Activated CD4-positive, alpha-beta T cell treated with anti-CD3 and anti-CD28 coated beads, Interleukin-2, amount 50 U/mL, for 16 hours (primary cell): ENCODE measurements around the gene STUM.
A peak's percentile ranks its signal among the peaks of the same experiment; 100 is the strongest.
"Not testable (repeated sequence)": the region's sequence is repeated elsewhere in the genome, so short reads cannot be mapped to it uniquely, and the experiment has no call there.

ENCODE experiments used
- DNase-seq: peaks from one replicate; pipeline ENCODE4 v3.0.0-alpha.2; 2020

Gene STUM

GRCh38 chr1:226606311-226607267, 58.0 kb downstream of the STUM start:
- no peak for DNase-seq

- no peak for DNase-seq
These were observed 58.7 kb downstream of the STUM start for GRCh38 chr1:226607268-226607660.

- DNase-seq, result no peak
These were observed 59.3 kb downstream of the STUM start for GRCh38 chr1:226607821-226608220.

GRCh38 chr1:226608699-226609505, 60.3 kb downstream of the STUM start:
- peak; percentile 65 for DNase-seq

- no peak for DNase-seq
These were observed 61.4 kb downstream of the STUM start for GRCh38 chr1:226609836-226610455.

GRCh38 chr1:226610671-226611070, 62.1 kb downstream of the STUM start:
- no peak for DNase-seq

GRCh38 chr1:226611301-226611700, 62.7 kb downstream of the STUM start:
- DNase-seq, result no peak

- not testable (repeated sequence) for DNase-seq
These were observed 63.4 kb downstream of the STUM start for GRCh38 chr1:226611980-226612379.

GRCh38 chr1:226615876-226616275, 67.3 kb downstream of the STUM start:
- DNase-seq, result no peak

- DNase-seq, result no peak
These were observed 68.1 kb downstream of the STUM start for GRCh38 chr1:226616636-226617035.

GRCh38 chr1:226617109-226617508, 68.5 kb downstream of the STUM start:
- DNase-seq, result no peak

- DNase-seq, result not testable (repeated sequence)
These were observed 69.2 kb downstream of the STUM start for GRCh38 chr1:226617719-226618118.

- no peak for DNase-seq
These were observed 69.8 kb downstream of the STUM start for GRCh38 chr1:226618380-226618779.

- DNase-seq, result no peak
These were observed 70.5 kb downstream of the STUM start for GRCh38 chr1:226619031-226619430.

- DNase-seq, result no peak
These were observed 73.4 kb downstream of the STUM start for GRCh38 chr1:226622012-226622411.

GRCh38 chr1:226624526-226624925, 76.0 kb downstream of the STUM start:
- no peak for DNase-seq

- no peak for DNase-seq
These were observed 76.8 kb downstream of the STUM start for GRCh38 chr1:226625326-226625725.

- DNase-seq, result no peak
These were observed 77.4 kb downstream of the STUM start for GRCh38 chr1:226625832-226626576.

- DNase-seq, result peak; percentile 88
These were observed 78.0 kb downstream of the STUM start for GRCh38 chr1:226626577-226626956.

GRCh38 chr1:226627050-226627755, 78.6 kb downstream of the STUM start:
- no peak for DNase-seq

GRCh38 chr1:226627924-226628611, 79.5 kb downstream of the STUM start:
- no peak for DNase-seq
